ENCODE data around the gene DICER1. TPM values are rescaled to one million over a fixed set of nuclear protein-coding genes. Genes with fewer than 3 reads are reported as not detected.

DICER1 gene
- total and polyA plus RNA-seq, 2 experiments from 2014 or later: 20.0 to 111 TPM

- no peaks in the 10 kb centered on the region for H3K9me2 ChIP-seq (replicated peaks; ENCODE audit: insufficient read depth)
- H3K36me3 ChIP-seq (replicated peaks; ENCODE audit: insufficient read depth, low read depth): no peaks in the 10 kb centered on the region
- TF ChIP-seq EZH2 (IDR thresholded peaks at IDR 0.05; ENCODE audit: borderline replicate concordance): no peak
- no peak for TF ChIP-seq EZH2phosphoT487 (IDR thresholded peaks at IDR 0.05; ENCODE audit: low read depth, severe bottlenecking, unreplicated experiment)
- no peak for TF ChIP-seq CTCF (IDR thresholded peaks at IDR 0.05; ENCODE audit: poor library complexity)
- H2AFZ ChIP-seq: no peak overlapping the region
- no peak for DNase-seq (ENCODE audit: low spot score)
- WGBS (ENCODE audit: low lambda C conversion rate, missing lambda C conversion rate): 95% methylated on average over 6 of the region's 6 CpGs
- no peak overlapping the region for H3K4me3 ChIP-seq
- no peaks in the 10 kb centered on the region for H3K9me3 ChIP-seq (ENCODE audit: low read depth)
- no peaks in the 10 kb centered on the region for H3K27me3 ChIP-seq
- no peaks in the 10 kb centered on the region for H4K20me1 ChIP-seq (ENCODE audit: insufficient read depth, poor library complexity, severe bottlenecking)
- H3K4me1 ChIP-seq (ENCODE audit: insufficient read depth): no peaks in the 10 kb centered on the region
- no peaks in the 10 kb centered on the region for H3K79me2 ChIP-seq
- H3K27ac ChIP-seq: no peak overlapping the region
- H3K4me2 ChIP-seq: no peak overlapping the region
Observed at GRCh38 chr14:95087619-95088018, 69.7 kb downstream of the DICER1 start.

- no peaks in the 10 kb centered on the region for H3K9me2 ChIP-seq (replicated peaks; ENCODE audit: insufficient read depth)
- no peak overlapping the region for H3K4me3 ChIP-seq
- H3K27ac ChIP-seq: no peak overlapping the region
- no peaks in the 10 kb centered on the region for H4K20me1 ChIP-seq (ENCODE audit: insufficient read depth, poor library complexity, severe bottlenecking)
- WGBS (ENCODE audit: low lambda C conversion rate, missing lambda C conversion rate): 83% methylated on average over 5 of the region's 5 CpGs
- no peaks in the 10 kb centered on the region for H3K4me1 ChIP-seq (ENCODE audit: insufficient read depth)
- H3K9me3 ChIP-seq (ENCODE audit: low read depth): no peaks in the 10 kb centered on the region
- H3K79me2 ChIP-seq: no peaks in the 10 kb centered on the region
- H2AFZ ChIP-seq: no peak overlapping the region
- H3K36me3 ChIP-seq (replicated peaks; ENCODE audit: insufficient read depth, low read depth): no peaks in the 10 kb centered on the region
- TF ChIP-seq CTCF (IDR thresholded peaks at IDR 0.05; ENCODE audit: poor library complexity): no peak
- no peak for TF ChIP-seq EZH2 (IDR thresholded peaks at IDR 0.05; ENCODE audit: borderline replicate concordance)
- no peak for TF ChIP-seq EZH2phosphoT487 (IDR thresholded peaks at IDR 0.05; ENCODE audit: low read depth, severe bottlenecking, unreplicated experiment)
- no peak for DNase-seq (ENCODE audit: low spot score)
- H3K27me3 ChIP-seq: no peaks in the 10 kb centered on the region
- no peak overlapping the region for H3K4me2 ChIP-seq
Observed at GRCh38 chr14:95085321-95085720, 72.0 kb downstream of the DICER1 start.

DNA sequence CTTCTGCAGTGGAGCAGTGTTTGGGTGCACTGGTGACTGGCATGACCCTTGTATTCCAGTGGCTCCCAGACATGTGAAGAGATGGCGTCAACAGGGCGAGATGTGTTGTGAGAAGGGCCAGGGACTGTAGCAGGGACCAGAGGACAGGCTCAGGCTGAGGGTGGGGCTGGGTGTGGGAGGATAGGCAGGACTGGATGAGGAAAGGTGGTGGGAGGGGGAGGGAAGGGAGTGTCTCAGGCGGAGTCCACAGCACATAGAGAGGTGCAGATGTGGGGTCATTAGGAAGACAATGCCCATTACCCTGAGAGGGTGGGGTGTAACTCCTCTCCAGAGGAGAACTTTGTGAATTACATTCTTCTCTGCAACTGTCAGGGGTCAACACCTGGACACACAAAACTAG is 78.5 kb downstream of the DICER1 start:
- 83% methylated on average over 3 of the region's 3 CpGs for WGBS (ENCODE audit: low lambda C conversion rate, missing lambda C conversion rate)
- Histone ChIP-seq H3K9me2 (replicated peaks; ENCODE audit: insufficient read depth) (no peaks in the 10 kb centered on the region), H3K36me3 (replicated peaks; ENCODE audit: insufficient read depth, low read depth) (no peaks in the 10 kb centered on the region), H2AFZ (no peak overlapping the region), H3K27ac (no peak overlapping the region), H3K4me1 (ENCODE audit: insufficient read depth) (no peaks in the 10 kb centered on the region), H3K4me3 (no peak overlapping the region), H4K20me1 (ENCODE audit: insufficient read depth, poor library complexity, severe bottlenecking) (no peaks in the 10 kb centered on the region), H3K27me3 (no peaks in the 10 kb centered on the region), H3K4me2 (no peak overlapping the region), H3K79me2 (no peaks in the 10 kb centered on the region), H3K9me3 (ENCODE audit: low read depth) (no peaks in the 10 kb centered on the region)
- no peak for TF ChIP-seq CTCF (IDR thresholded peaks at IDR 0.05; ENCODE audit: poor library complexity)
- no peak for TF ChIP-seq EZH2 (IDR thresholded peaks at IDR 0.05; ENCODE audit: borderline replicate concordance)
- TF ChIP-seq EZH2phosphoT487 (IDR thresholded peaks at IDR 0.05; ENCODE audit: low read depth, severe bottlenecking, unreplicated experiment): no peak
- no peak for DNase-seq (ENCODE audit: low spot score)

DNA sequence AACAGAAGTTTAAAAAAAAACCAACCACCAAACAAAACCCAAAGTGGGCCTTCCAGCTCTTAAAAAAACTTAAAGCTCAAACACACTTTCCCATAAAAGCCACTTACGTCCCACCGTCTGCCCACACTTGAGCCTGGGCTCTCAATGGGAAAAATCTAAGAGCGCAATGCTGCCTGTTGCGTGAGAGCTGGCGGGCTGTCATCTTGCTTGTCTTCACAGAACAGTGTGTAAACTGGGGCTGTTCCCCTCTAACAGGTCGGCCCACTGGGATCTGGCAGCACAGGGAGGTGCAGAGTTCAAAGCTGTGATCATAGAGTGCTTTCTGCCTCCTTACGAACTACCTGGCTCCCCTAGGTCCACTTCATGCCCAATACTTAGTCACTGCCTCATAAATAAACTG is 80.0 kb downstream of the DICER1 start:
- Histone ChIP-seq H3K9me2 (replicated peaks; ENCODE audit: insufficient read depth) (no peaks in the 10 kb centered on the region), H3K27ac (no peak overlapping the region), H3K27me3 (no peaks in the 10 kb centered on the region), H3K4me1 (ENCODE audit: insufficient read depth) (no peaks in the 10 kb centered on the region), H3K4me3 (no peak overlapping the region), H3K79me2 (no peaks in the 10 kb centered on the region), H3K9me3 (ENCODE audit: low read depth) (no peaks in the 10 kb centered on the region), H2AFZ (no peak overlapping the region), H3K36me3 (replicated peaks; ENCODE audit: insufficient read depth, low read depth) (no peaks in the 10 kb centered on the region), H4K20me1 (ENCODE audit: insufficient read depth, poor library complexity, severe bottlenecking) (no peaks in the 10 kb centered on the region), H3K4me2 (no peak overlapping the region)
- WGBS (ENCODE audit: low lambda C conversion rate, missing lambda C conversion rate): 77% methylated on average over 7 of the region's 7 CpGs
- TF ChIP-seq EZH2phosphoT487 (IDR thresholded peaks at IDR 0.05; ENCODE audit: low read depth, severe bottlenecking, unreplicated experiment) (no peak), EZH2 (IDR thresholded peaks at IDR 0.05; ENCODE audit: borderline replicate concordance) (no peak), CTCF (IDR thresholded peaks at IDR 0.05; ENCODE audit: poor library complexity) (no peak)
- no peak for DNase-seq (ENCODE audit: low spot score)

Measured in hepatocyte (in vitro differentiated cells).